Natural killer cell (primary cell): ENCODE results near the gene TRIM47. TPM values are rescaled to one million over a fixed set of nuclear protein-coding genes. Genes with fewer than 3 reads are reported as not detected.

ENCODE experiments used
- ATAC-seq, 3 donors: fragments of 150-1000 bp in 2 of 3; fragments of 200-7000 bp in 1 of 3; cut with Tn5 transposase; 1 replicate in 1 of 3; 2 replicates in 2 of 3; pipeline ENCODE4 v1.10.0; 2021; ENCODE audit warnings: mild to moderate bottlenecking in 2 of 3, moderate library complexity in 2 of 3
- DNase-seq, 2 donors: peaks; one replicate each; pipeline versions ENCODE4 v3.0.0 to v3.0.0-alpha.2; 2013 to 2021; ENCODE audit warnings: mixed read lengths in 1 of 2
- H3K27ac ChIP-seq: one replicate; pipeline ENCODE4 v1.5.1; 2013; ENCODE audit warnings: mild to moderate bottlenecking, low read length
- H3K27me3 ChIP-seq: one replicate; pipeline ENCODE4 v1.6.1; 2013; ENCODE audit warnings: low read length; ENCODE audit not compliant: control insufficient read depth, insufficient read depth
- H3K36me3 ChIP-seq: one replicate; pipeline ENCODE4 v1.6.1; 2013; ENCODE audit warnings: low read length; ENCODE audit not compliant: control insufficient read depth, insufficient read depth
- H3K4me1 ChIP-seq: one replicate; pipeline ENCODE4 v1.6.1; 2013; ENCODE audit warnings: low read length; ENCODE audit not compliant: control insufficient read depth, insufficient read depth
- H3K4me3 ChIP-seq: one replicate; pipeline ENCODE4 v1.5.1; 2013; ENCODE audit warnings: low read length
- H3K9me3 ChIP-seq: one replicate; pipeline ENCODE4 v1.6.1; 2013; ENCODE audit warnings: low read length; ENCODE audit not compliant: control insufficient read depth, insufficient read depth
- H3K27ac Mint-ChIP-seq, 2 donors: one replicate each; pipeline ENCODE4 v1.8.0; 2022; ENCODE audit warnings: mild to moderate bottlenecking in 2 of 2, mixed read lengths in 2 of 2, moderate library complexity in 1 of 2
- H3K27me3 Mint-ChIP-seq, 2 donors: one replicate each; pipeline ENCODE4 v1.8.0; 2022; ENCODE audit warnings: low read depth in 2 of 2, mixed read lengths in 2 of 2
- H3K36me3 Mint-ChIP-seq: one replicate; pipeline ENCODE4 v1.8.0; 2022; ENCODE audit warnings: mixed read lengths
- H3K4me1 Mint-ChIP-seq, 2 donors: one replicate each; pipeline ENCODE4 v1.8.0; 2022; ENCODE audit warnings: mixed read lengths in 2 of 2
- H3K4me3 Mint-ChIP-seq: one replicate; pipeline ENCODE4 v1.8.0; 2022; ENCODE audit warnings: mild to moderate bottlenecking, moderate library complexity, mixed read lengths
- H3K9me3 Mint-ChIP-seq, 2 donors: one replicate each; pipeline ENCODE4 v1.8.0; 2022; ENCODE audit warnings: mixed read lengths in 2 of 2
- CTCF ChIP-seq: fragments of 200-600 bp; IDR thresholded peaks from one replicate; pipeline ENCODE4 v1.8.0; 2022; ENCODE audit warnings: antibody characterized with exemption
- WGBS: methylation state at CpG from one replicate; pipeline ENCODE4 v1.1.7; 2013; ENCODE audit warnings: missing lambda C conversion rate; ENCODE audit not compliant: insufficient coverage; 5-methylcytosine and 5-hydroxymethylcytosine counted together
- intact Hi-C: fragments of 100-400 bp; cut with micrococcal nuclease; formaldehyde crosslinking; loops from one replicate; pipeline ENCODE4 v1.14.2; 2022
- total RNA-seq, 4 donors: library from RNA; stranded (reverse); fragments of 120-200 nt in 1 of 4; gene quantifications; one replicate each; pipeline versions ENCODE4 v1.2.3 to v1.2.4, GENCODE V29; 2013 to 2022

Gene TRIM47
- total RNA-seq, 3 donors from 2014 or later (not counting 1 experiment from before 2014, with no cell fraction given): 1.2 to 2.5 (median 2.0) TPM

- H3K27me3 ChIP-seq: peaks cover 17% of the 10 kb centered on the region
- H3K27ac Mint-ChIP-seq: peak overlapping the region in 1 of 2 donors; percentile 83
- no peaks in the 10 kb centered on the region for H3K9me3 Mint-ChIP-seq
- 21% methylated on average over 26 of the region's 26 CpGs for WGBS
- peak overlapping the region; percentile 46 for H3K4me3 ChIP-seq
- peak overlapping the region; percentile 58 for H3K27ac ChIP-seq
- peaks cover 42% of the 10 kb centered on the region for H3K4me1 ChIP-seq
- peaks cover 0 to 18% of the 10 kb centered on the region in 2 donors for H3K27me3 Mint-ChIP-seq
- H3K36me3 ChIP-seq: no peaks in the 10 kb centered on the region
- TF ChIP-seq CTCF: no peak
- intact Hi-C loops: no loop called here
- no peaks in the 10 kb centered on the region for H3K36me3 Mint-ChIP-seq
- ATAC-seq (peak; percentile 18 to 26 (median 21)), DNase-seq (peak in 1 of 2 donors; percentile 81)
- H3K4me1 Mint-ChIP-seq: peaks cover 18 to 22% of the 10 kb centered on the region in 2 donors
- H3K4me3 Mint-ChIP-seq: peak overlapping the region; percentile 87
- no peaks in the 10 kb centered on the region for H3K9me3 ChIP-seq
Observed at GRCh38 chr17:75876190-75876937, 2.0 kb downstream of the TRIM47 start.

- Mint-ChIP-seq H3K4me1 (peaks cover 18 to 22% of the 10 kb centered on the region in 2 donors), H3K27ac (peak overlapping the region in 1 of 2 donors; percentile 83), H3K27me3 (peaks cover 0 to 16% of the 10 kb centered on the region in 2 donors), H3K36me3 (no peaks in the 10 kb centered on the region), H3K9me3 (no peaks in the 10 kb centered on the region), H3K4me3 (peak overlapping the region; percentile 87)
- ATAC-seq (no peak), DNase-seq (no peak)
- H3K9me3 ChIP-seq: no peaks in the 10 kb centered on the region
- H3K36me3 ChIP-seq: no peaks in the 10 kb centered on the region
- H3K27me3 ChIP-seq: peaks cover 17% of the 10 kb centered on the region
- peak overlapping the region; percentile 58 for H3K27ac ChIP-seq
- no peak for TF ChIP-seq CTCF
- intact Hi-C loops: no loop called here
- H3K4me1 ChIP-seq: peaks cover 42% of the 10 kb centered on the region
- 51% methylated on average over 5 of the region's 5 CpGs for WGBS
- H3K4me3 ChIP-seq: peak overlapping the region; percentile 46
Observed at GRCh38 chr17:75875940-75876189, 2.5 kb downstream of the TRIM47 start.

- Histone ChIP-seq H3K9me3 (no peaks in the 10 kb centered on the region), H3K36me3 (no peaks in the 10 kb centered on the region), H3K4me1 (peaks cover 42% of the 10 kb centered on the region), H3K4me3 (no peak overlapping the region), H3K27me3 (peaks cover 17% of the 10 kb centered on the region), H3K27ac (peak overlapping the region; percentile 58)
- no peak overlapping the region for H3K27ac Mint-ChIP-seq
- peaks cover 18 to 22% of the 10 kb centered on the region in 2 donors for H3K4me1 Mint-ChIP-seq
- intact Hi-C loops: no loop called here
- H3K27me3 Mint-ChIP-seq: peaks cover 0 to 13% of the 10 kb centered on the region in 2 donors
- DNase-seq (no peak), ATAC-seq (no peak)
- WGBS: 69% methylated on average over 18 of the region's 18 CpGs
- no peaks in the 10 kb centered on the region for H3K9me3 Mint-ChIP-seq
- TF ChIP-seq CTCF: no peak
- H3K36me3 Mint-ChIP-seq: no peaks in the 10 kb centered on the region
- H3K4me3 Mint-ChIP-seq: no peak overlapping the region
Observed at GRCh38 chr17:75875182-75875939, 3.0 kb downstream of the TRIM47 start.
